NCI-H128 (cell line): Measurements from ENCODE around the gene HRH3.

Experiments used
- DNase-seq: peaks from one replicate; lab custom pipeline; 2025; ENCODE audit not compliant: unreplicated experiment; lab: John Stamatoyannopoulos, UW

HRH3 gene

DNA sequence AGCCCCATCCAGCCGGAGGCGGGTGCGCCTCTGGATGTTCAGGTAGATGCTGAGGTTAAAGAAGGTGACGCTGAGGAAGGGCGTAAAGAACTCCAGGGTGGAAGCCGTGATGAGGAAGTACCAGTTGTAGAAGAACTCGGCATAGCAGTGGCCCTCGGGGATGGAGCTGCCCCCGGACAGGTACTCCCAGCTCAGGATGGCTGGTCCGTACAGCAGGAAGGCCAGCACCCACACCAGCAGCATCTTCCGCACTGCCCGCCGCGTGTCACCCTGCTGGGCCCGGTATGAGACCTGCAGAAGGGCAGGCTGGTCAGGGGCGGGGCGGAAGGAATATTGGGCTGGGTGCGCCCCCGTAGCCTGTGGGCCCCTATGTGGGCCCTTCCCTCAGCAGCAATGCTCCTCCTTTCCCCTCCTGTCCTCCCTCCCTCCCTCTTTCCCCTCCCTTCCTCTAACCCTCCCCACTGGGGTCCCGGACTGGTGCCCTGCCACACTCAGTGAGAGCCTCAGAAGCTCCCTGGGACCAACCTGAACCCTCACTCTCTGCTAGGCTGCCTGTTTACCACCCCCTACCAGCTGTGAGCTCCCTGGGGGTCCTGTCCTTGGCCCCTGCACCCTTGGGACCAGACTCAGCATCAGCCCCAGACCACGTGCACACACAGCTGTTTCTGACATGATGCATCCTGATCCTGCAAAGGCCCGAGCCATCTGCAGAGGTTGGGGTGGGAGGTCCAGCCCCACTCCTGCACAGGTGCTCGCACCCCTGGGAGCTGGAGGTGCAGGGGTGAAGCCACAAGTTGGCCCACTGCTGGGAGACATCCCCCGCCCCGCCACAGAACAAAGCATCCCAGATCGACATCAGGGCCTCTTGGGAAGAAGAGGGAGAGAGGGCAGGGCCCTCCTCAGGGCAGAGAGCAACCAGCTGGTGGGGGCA lies 3.2 kb downstream of the HRH3 start:
- no peak for DNase-seq

DNA sequence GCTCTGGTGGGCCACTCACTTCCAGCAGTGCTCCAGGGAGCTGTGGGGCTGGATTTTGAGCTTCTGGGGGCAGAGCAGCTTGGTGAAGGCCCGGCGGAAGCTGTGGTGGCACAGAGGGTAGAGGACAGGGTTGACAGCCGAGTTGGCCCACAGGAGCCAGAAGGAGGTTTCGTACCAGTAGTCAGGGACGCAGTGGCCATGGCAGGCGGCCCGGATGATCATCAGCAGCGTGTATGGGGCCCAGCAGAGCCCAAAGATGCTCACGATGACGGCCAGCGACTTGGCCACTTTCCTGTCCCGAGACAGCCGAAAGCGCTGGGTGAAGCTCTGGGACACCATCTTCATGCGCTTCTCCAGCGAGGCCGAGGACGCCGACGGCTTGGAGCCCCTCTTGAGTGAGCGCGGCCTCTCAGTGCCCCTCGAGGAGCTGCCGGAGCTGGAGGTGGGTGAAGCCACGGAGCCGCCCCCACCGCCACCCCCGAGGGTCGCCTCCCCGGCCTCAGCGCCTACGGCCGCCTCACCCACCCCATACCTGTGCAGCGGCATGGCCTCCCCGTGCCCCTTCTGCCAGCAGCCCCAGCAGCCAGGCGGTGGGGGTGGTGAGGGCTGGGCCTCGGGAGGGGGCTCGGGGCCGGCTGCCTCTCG lies 4.0 kb downstream of the HRH3 start:
- no peak for DNase-seq

DNA sequence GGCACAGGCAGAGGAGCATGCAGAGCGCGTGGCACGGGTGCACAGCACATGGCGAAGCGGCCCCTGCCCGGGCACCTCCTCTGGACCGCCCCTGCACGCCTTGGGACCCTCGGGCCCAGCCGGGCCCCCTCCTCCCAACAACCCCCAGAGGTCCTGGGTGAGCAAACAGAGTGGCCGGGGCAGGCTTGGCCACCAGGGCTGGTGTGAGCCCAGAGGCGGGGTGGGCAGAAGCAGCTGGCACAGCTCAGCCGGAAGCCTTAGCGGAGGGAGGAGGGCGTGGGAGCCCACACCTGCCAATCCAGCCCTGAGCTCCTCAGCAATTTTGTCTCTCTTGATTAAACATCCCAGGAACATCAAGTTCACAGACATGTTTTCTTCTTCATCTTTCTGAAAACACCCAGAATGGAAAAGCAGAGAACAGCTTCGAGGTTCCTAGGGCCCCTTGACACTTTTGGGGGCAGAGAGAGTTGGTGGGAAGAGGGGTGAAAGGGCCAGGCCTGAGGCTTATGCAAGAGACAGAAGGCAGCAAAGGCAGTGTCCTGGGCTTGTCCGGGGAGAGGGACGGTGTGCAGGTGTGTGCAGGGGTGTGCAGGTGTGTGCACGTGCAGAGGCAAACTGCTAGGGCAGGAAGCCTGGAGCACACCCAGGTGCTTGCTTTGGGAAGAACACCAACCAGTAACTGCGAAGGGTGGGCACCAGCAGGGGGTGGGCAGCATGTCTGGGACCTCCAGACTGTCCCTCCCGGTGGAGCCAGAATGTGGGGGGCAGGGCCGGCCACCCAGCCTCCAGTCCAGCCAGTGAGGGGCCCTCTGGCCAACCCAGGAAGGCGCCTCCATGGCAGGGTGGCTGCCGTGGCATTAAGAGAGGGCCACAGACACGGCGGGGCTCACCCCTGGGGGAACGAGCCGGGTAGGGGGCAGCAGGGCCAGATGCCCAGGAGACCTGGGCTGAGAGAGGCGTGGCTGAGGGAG lies 4.8 kb downstream of the HRH3 start:
- no peak for DNase-seq

DNA sequence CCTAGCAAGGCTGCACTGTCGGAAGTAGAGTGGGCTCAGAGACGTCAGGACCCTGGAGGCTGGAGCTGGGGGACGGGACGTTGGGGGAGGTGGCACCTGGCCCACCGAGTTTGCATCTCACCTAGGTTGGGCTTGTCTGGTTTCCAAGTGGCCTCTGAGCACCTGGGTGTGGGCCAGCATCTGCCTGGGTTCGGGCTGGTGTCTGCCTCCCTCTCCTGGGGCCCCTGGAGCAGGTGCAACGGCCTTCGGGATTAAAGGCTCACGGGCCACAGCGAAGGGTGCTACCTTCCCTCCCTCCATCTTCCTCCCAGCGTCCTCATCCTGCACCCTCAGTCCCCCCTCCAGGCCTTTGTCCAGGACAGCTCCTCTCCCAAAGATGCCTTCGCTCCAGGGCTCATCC lies 6.0 kb downstream of the HRH3 start:
- DNase-seq = no peak

DNA sequence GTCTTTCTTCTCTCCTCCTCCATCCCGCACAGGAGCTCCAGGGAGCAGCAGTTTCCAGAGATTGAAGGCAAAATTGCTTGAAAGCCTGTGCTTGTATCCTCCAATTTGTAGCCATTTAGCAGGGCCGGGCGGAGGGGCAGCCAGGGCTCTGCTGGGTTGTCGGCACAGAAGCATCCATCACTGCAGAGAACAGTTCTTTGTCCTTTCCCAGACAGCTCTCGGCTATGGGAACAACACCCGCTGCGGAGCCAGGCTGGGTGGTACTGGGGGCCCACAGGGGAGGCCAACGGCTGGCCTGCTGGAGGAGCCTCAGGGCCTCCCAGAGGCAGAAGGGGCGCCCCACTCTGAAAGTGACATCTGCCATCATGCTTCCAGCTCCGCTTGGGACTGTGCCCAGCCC lies 7.8 kb downstream of the HRH3 start:
- DNase-seq = no peak

DNA sequence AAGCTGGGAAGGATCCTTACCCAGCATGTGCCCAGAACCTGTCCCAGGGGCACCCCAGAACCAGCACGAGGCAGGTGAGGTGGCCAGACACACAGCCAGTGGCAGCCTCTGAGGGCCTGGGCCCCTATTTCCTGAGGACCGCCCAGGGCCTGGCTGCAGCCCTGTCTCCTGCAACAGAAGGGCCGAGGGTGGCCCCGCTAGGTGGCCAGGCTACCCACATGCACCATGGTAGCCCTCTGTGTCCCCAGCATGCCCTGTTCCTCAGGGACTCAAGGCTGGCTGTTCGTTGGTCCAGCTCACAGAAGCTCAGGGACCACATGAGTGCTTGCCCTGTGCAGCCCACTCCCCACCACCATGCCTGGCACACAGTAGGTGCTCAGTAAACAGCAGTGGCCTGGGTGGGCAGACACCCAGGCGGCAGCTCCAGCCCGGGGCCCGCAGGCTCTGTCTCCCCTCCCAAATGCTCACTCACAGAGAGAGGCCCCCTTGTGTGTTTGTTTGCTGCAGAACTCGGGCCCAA lies 8.2 kb downstream of the HRH3 start:
- DNase-seq = no peak

DNA sequence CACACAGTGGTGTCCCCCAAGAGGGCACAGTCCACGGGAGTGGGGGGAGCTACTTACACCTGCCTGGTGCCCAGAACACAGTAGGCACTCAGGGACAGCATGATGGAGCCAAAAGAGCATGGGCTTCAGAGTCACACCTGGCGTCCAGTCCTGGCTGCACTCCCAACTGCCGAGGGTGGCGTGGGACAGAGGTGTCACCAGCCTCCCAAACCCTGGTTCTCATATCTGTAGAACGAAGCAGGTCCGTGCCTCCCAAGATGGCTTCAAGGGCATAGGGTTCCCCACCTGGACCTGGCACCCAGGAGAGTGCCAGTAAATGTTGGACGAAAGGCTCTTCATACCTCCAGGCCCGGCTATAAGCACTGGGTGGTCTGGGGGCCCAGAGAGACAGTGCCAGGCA lies 8.9 kb downstream of the HRH3 start:
- DNase-seq = no peak

DNA sequence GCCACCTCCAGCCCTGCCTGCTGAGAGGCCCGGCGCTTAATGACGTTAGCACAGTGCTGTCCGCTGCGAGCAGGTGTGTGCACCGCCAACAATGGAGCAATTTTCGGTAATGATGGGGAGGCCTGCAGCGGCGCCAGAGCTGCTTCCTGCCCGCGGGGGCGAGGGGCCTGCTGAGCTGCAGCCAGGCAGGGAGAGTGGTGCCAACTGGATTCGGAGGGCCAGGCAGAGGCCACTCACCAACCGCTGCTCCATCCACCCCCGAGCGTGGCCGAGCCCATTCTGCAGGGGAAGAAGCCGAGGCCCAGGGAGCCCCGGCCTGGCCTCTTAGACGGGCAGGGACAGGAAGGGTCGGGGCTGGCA lies 9.6 kb downstream of the HRH3 start:
- no peak for DNase-seq

DNA sequence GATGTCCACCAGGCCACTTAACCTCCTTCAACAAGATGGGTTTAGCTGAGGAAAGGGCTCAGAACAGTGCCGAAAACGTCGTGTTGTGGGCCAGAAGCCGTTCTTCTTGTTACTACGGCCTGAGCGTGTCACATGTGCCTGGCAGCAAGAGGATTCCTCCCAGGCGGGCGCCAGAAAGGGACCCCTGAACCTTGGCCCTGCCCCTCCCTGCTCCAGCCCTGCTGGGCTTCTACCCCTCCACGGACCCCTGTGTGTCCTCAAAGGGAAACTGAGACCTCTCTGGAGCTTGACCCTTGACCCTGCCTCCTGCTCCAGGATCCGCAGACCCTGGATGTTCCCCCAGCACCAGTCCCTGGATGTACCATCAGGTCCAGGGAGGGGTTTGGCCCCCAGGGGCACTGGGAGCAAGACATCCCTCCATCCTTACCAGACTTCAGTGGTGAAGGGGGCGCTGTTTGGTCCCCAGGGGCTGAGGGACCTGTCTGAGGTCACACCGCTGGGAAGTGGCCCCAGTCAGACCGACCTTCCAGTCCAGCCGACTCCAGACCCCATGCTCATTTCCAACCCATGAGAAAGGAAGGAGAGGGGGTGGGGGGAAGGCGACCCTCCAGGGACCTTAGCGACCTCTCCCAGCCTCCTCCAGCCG lies 10.1 kb downstream of the HRH3 start:
- no peak for DNase-seq

DNA sequence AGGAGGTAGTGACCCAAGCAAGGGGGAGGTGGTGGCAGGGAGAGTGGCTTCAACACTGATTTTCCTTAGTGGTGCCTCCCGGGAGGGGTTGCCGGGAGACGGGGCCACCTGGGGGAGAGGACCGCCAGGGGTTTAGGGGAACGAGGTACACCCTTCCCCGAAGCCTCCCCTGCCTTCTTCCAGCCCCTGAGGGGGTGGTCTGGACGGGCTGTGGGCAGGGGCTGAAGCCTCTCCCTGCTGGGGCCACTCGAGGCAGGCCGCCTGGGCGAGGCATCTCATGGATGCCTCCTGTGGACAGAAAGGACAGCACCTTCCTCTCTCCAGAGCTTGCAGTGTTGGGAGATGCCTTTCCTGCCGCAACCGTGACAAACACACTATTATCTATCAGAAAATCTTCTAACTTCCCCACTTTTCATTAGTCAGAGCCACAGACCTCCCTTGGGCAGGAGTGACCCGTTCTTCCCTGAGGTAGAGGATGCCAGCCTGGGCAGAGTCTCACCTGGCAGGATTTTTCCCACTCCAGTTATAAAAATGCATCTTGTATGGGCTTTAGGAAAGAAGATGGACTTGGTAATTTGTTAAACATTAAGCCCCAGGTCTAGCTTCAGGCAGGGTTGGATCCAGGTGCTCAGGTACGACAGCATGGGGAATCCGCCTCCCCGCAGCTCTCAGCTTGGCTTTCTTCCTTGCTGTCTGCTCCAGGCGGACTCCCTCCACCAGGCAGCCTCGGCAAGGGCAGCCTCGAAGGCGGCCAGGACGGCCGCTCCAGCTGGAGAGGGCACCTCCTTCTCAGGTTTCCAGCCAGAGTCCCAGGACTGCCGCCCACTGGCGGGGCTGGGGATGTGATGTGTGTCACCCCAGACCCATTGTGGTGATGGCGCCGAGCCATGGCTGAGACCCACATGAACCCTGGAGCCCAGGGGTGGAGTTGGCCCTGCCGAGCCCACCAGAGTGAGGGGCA lies 11.0 kb downstream of the HRH3 start:
- no peak for DNase-seq

DNA sequence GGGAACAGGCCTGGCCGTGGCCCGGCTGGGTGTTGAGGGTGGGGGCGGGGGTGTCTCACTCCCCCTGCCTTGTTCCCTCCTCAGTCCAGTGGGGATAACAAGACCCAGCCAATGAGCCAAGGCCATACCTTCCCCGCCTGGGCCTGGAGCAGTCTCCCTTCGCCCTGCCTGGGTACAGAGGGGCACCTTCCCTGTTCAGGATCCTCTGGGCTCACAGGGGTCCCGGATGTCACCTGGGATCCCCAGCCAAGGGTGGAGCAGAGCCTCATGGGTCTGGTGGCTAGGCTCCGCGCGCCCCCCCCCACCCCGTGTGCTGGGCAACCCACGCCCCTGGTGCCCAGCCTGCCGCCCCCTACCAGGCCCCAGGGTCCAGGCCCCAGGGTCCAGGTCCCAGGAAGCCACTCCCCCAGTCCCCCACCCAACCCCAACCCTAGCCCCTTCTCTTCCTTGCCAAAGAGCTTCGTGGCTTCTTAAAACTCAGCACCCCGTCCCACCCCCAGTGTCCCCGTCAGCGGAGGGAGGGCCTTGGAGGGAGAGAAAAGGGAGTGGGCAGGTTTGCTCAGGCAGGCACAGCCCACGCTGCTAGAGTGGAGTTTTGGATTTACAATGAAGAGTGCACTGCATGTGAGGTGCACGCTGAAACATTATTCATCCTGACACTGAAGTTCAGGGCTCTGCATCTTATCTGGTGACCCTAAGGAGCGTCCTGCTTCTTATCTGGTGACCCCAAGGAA lies 11.8 kb downstream of the HRH3 start:
- no peak for DNase-seq

DNA sequence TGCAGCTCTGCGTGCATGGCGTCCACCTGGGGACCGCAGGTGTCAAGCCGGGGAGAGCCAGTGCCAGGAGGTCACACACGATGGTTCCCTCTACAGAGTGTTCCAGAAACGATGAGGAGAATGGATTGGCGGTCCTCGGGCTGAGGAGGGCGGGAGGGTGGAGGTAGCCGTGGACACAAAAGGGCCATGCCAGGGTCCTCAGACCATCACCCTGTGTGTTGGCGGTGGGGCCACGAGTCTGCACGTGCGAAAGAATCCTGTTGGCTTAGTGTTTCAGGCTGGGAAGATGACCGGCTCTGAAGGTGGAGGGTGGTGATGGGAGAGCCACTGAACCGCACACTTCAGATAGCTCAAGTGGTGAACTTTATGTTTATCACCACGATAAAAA lies 13.7 kb downstream of the HRH3 start:
- no peak for DNase-seq

DNA sequence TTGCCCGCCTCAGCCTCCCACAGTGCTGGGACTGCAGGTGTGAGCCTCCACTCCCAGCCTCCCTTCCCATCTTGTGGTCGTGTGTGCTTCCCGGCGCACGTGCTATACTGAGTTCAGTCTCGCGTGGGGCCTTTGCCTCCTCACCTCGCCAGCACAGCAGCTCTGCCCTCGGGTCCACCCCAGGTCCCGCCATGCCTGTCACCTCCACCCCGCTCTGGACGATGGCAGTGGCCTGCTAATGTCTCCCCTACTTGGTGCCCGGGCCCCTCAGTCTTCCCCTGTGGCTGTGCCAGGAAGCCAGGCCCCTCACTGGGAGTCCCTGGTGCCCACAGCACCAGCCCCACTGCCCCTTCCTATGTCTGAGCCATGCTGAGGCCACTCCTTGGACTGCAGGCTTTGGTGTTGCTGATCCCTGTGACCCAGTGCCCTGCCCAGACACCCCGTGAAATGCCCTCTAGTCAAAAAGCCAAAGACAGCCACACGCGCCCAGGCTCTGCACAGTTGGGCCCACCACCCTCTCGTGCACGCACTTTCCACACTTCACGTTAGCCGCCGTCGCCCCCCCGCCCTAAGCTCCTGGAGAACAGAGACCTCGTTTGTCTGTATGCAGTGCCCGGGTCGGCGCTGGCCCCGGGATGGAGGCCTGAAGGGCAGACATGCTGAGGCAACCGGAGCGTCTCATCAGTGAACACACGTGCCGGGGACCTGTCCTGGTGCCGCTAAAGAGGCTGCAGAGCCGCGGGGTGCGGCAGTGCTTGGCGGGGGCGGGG lies 14.3 kb downstream of the HRH3 start:
- no peak for DNase-seq

DNA sequence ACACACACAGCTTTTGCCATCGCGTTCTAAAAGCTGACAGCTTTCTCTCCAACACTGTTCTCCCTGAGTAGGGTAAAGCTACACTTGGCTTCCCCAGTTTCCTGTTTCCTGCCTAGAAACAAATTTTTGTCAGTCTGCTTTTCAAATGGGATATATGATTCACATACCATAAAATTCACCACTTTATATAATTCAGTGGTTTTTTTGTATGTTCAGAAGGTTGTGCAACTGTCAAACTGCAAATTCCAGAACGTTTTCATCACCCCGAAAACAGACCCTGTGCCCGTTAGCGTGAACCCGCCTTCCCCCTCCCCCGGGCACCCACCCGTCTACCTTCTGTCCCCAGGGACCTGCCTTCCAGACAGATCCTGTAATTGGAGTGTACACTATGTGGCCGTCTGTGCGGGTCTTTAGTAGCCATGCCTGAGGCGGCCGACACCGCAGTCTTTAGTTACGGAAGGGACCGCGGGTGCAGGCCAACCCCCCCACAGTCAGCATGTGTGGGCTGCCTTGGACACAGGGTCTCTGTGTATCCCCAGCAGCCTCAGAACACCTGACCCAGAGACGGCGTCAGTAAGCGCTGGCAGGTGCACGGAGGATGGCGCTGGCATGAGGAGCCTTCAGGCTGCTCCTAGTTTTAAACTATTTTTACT lies 16.6 kb downstream of the HRH3 start:
- DNase-seq = no peak

DNA sequence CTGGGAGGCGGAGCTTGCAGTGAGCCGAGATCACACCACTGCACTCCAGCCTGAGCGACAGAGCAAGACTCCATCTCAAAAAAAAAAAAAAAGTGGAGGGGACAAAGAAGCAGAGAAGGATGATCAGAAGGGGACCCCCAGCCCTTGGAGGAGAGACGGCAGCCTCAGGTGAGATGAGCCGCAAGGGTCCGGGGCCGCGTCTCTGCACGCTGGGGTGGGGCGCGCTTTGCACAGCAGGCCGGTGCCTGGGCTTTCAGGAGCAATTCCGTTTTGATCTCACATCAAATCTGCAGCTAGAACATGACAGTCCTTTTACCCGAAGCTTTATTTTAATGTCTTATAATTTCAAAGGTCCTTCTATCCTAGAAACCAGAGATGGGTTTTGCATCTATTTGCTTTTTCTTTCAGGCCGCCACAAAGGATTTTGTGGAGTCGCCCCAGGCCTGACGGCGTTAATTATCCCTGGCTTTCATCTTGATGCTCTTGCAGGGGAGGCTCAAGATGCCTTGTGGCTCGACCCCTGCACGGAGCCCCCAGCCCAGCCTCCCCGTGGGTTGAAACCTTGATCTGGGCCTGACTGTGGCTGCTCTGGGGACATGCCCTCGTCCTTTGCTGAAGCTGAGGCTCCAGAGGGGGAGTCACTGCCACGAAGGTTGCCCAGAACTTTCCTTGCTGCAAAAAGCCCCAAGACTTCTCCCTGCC lies 17.3 kb downstream of the HRH3 start:
- DNase-seq = no peak

DNA sequence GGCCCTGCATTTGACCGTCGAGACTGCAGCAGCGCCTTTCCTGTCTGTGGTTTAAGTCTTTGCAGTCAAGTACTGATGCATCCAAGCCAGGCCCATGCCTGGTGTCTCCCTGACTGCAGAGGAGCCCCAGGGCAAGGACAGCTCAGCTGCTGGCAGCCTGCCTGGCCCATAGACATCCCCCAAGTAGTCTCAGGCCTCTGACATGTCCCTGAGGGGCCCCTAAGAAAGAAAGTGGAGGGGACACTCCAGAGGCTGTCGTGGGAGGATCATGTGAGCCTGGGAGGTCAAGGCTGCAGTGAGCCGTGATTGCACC lies 18.0 kb downstream of the HRH3 start:
- no peak for DNase-seq
